ENCODE measurements around the gene FGF22.

The FGF22 gene

GRCh38 chr19:602391-603301, 37.0 kb upstream of the FGF22 start:
- no peak for TF ChIP-seq GATA3 (IDR thresholded peaks at IDR 0.05; ENCODE audit: low read depth, low read length)
- TF ChIP-seq GATA2 (IDR thresholded peaks at IDR 0.05; ENCODE audit: low read depth, low read length), result no peak

GRCh38 chr19:604355-604754, 35.3 kb upstream of the FGF22 start:
- no peak for TF ChIP-seq GATA3 (IDR thresholded peaks at IDR 0.05; ENCODE audit: low read depth, low read length)
- no peak for TF ChIP-seq GATA2 (IDR thresholded peaks at IDR 0.05; ENCODE audit: low read depth, low read length)

GRCh38 chr19:607301-608154, 32.2 kb upstream of the FGF22 start:
- TF ChIP-seq GATA2 (IDR thresholded peaks at IDR 0.05; ENCODE audit: low read depth, low read length), result no peak

GRCh38 chr19:608155-609003, 31.3 kb upstream of the FGF22 start:
- TF ChIP-seq GATA3 (IDR thresholded peaks at IDR 0.05; ENCODE audit: low read depth, low read length), result no peak
- TF ChIP-seq GATA2 (IDR thresholded peaks at IDR 0.05; ENCODE audit: low read depth, low read length), result no peak

DNA sequence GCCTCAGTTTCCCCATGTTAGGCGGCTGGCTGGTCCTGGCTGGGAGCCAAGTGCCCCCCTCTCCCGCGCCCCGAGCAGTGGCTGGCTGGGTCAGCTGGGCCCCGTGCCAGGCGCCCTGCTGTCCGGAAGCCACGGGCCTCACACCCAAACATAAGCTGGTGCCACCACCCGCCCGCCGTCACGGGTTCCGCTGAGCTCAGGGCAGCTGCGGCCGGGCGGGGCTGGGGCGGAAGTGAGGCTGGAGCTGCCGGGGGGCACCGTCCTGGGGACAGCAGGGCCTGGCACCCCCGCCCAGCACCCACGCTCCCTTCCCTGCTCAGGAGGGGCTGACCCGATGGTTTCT, 30.7 kb upstream of the FGF22 start:
- no peak for TF ChIP-seq GATA3 (IDR thresholded peaks at IDR 0.05; ENCODE audit: low read depth, low read length)
- no peak for TF ChIP-seq GATA2 (IDR thresholded peaks at IDR 0.05; ENCODE audit: low read depth, low read length)

DNA sequence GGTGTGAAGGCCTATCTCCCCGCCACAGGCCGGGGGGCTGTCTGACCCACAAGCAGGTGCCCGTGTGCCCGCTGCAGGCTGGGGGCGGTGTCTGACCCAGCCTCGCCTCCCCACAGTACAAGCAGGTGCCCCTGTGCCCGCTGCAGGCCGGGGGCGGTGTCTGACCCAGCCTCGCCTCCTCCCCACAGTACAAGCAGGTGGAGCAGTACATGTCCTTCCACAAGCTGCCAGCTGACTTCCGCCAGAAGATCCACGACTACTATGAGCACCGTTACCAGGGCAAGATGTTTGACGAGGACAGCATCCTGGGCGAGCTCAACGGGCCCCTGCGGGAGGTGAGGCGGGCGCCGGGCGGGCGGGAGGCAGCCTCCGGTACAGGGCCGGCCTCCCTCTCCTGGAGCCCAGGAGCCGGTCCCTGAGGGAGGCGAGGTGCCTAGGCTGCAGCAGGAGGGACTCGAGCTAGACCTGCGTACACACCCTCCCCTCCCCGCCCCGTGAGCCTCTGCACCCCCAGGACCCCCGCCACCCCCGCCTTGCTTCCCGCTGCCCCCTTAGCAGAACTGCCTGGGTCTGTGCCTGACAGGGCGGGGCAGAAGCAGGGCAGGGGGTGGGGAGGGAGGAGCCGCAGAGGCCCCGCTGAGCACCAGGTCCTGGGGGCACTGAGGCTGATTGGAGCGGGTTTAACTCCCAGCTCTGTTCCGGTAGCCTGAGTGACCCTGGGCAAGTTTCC, 29.4 kb upstream of the FGF22 start:
- no peak for TF ChIP-seq GATA3 (IDR thresholded peaks at IDR 0.05; ENCODE audit: low read depth, low read length)
- no peak for TF ChIP-seq GATA2 (IDR thresholded peaks at IDR 0.05; ENCODE audit: low read depth, low read length)

- peak; percentile 78 for TF ChIP-seq GATA2 (IDR thresholded peaks at IDR 0.05; ENCODE audit: low read depth, low read length)
- no peak for TF ChIP-seq GATA3 (IDR thresholded peaks at IDR 0.05; ENCODE audit: low read depth, low read length)
Measured at GRCh38 chr19:610801-611480, 28.7 kb upstream of the FGF22 start.

DNA sequence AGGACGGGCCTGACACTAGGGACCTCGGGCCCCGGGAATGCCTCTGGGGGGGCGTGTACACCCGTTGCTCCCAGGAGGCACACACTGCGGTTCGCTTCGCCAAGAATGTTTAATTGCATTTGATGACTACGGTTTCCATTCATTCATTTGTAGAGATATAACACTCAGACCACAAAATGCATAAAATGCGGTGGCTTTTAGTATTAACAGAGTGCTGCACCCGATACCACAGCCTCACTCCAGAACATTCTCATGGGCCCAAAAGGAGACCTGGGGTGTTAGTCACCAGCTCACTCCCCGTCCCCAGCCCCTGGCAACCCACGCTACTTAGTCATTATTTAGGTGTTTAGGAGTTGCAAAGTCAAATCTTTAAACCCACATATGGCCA, 28.2 kb upstream of the FGF22 start:
- no peak for TF ChIP-seq GATA3 (IDR thresholded peaks at IDR 0.05; ENCODE audit: low read depth, low read length)
- no peak for TF ChIP-seq GATA2 (IDR thresholded peaks at IDR 0.05; ENCODE audit: low read depth, low read length)

GRCh38 chr19:612941-613340, 26.7 kb upstream of the FGF22 start:
- TF ChIP-seq GATA3 (IDR thresholded peaks at IDR 0.05; ENCODE audit: low read depth, low read length) (no peak), GATA2 (IDR thresholded peaks at IDR 0.05; ENCODE audit: low read depth, low read length) (no peak)

GRCh38 chr19:613732-614567, 25.7 kb upstream of the FGF22 start:
- no peak for TF ChIP-seq GATA2 (IDR thresholded peaks at IDR 0.05; ENCODE audit: low read depth, low read length)
- no peak for TF ChIP-seq GATA3 (IDR thresholded peaks at IDR 0.05; ENCODE audit: low read depth, low read length)

DNA sequence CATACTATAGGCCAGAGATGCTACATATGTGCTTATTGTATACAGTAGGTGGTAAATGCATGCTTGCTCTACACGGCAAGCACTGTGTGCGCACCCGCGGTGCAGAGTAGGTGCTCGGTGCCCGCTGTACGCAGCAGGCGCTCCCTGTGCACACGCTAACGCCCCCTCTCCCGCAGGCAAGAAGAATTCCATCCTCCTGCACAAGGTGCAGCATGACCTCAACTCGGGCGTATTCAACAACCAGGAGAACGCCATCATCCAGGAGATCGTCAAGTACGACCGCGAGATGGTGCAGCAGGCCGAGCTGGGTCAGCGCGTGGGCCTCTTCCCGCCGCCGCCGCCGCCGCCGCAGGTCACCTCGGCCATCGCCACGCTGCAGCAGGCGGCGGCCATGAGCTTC, 24.1 kb upstream of the FGF22 start:
- TF ChIP-seq GATA2 (IDR thresholded peaks at IDR 0.05; ENCODE audit: low read depth, low read length), result no peak
- no peak for TF ChIP-seq GATA3 (IDR thresholded peaks at IDR 0.05; ENCODE audit: low read depth, low read length)

DNA sequence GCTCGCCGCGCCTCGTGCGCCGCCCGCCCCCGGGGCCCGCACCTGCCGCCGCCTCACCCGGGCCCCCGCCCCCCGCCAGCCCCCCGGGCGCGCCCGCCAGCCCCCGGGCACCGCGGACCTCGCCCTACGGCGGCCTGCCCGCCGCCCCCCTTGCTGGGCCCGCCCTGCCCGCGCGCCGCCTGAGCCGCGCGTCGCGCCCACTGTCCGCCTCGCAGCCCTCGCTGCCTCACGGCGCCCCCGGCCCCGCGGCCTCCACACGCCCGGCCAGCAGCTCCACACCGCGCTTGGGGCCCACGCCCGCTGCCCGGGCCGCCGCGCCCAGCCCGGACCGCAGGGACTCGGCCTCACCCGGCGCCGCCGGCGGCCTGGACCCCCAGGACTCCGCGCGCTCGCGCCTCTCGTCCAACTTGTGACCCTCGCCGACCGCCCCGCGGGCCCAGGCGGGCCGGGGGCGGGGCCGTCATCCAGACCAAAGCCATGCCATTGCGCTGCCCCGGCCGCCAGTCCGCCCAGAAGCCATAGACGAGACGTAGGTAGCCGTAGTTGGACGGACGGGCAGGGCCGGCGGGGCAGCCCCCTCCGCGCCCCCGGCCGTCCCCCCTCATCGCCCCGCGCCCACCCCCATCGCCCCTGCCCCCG, 23.5 kb upstream of the FGF22 start:
- no peak for TF ChIP-seq GATA3 (IDR thresholded peaks at IDR 0.05; ENCODE audit: low read depth, low read length)
- TF ChIP-seq GATA2 (IDR thresholded peaks at IDR 0.05; ENCODE audit: low read depth, low read length), result no peak

Data from SH-SY5Y (cell line).